OCI-LY3 (cell line): ENCODE measurements around the gene SENP5.

Source experiments
- CTCF ChIP-seq: fragments of 200-600, 300-600 bp; sonication (generic); IDR thresholded peaks from 2 replicates; pipeline ENCODE4 v1.5.1; 2014; ENCODE audit warnings: antibody characterized with exemption, low read length, low read depth
- EZH2phosphoT487 ChIP-seq: fragments of 200-600 bp; shearing (Covaris generic); IDR thresholded peaks from 2 replicates; pipeline ENCODE4 v1.6.1; 2018; ENCODE audit warnings: antibody characterized with exemption, mixed run types, low read depth

GRCh38 chr3:196883361-196883760, 15.6 kb downstream of the SENP5 start:
- TF ChIP-seq EZH2phosphoT487 = no peak
- TF ChIP-seq CTCF = no peak
